MM.1S (cell line): ENCODE results near the gene SAMSN1.

Experiments
- EZH2phosphoT487 ChIP-seq: fragments of 300-600 bp; sonication (generic); IDR thresholded peaks from 2 replicates; pipeline ENCODE4 v1.6.1; 2018; ENCODE audit warnings: antibody characterized with exemption, low read length
- TF ChIP-seq, protein P1 (sequence below): fragments of 300-600 bp; sonication (generic); IDR thresholded peaks from 2 replicates; pipeline ENCODE4 v1.5.1; 2016; ENCODE audit warnings: antibody characterized with exemption, low read length, mixed read lengths

- TF ChIP-seq, protein P1, sequence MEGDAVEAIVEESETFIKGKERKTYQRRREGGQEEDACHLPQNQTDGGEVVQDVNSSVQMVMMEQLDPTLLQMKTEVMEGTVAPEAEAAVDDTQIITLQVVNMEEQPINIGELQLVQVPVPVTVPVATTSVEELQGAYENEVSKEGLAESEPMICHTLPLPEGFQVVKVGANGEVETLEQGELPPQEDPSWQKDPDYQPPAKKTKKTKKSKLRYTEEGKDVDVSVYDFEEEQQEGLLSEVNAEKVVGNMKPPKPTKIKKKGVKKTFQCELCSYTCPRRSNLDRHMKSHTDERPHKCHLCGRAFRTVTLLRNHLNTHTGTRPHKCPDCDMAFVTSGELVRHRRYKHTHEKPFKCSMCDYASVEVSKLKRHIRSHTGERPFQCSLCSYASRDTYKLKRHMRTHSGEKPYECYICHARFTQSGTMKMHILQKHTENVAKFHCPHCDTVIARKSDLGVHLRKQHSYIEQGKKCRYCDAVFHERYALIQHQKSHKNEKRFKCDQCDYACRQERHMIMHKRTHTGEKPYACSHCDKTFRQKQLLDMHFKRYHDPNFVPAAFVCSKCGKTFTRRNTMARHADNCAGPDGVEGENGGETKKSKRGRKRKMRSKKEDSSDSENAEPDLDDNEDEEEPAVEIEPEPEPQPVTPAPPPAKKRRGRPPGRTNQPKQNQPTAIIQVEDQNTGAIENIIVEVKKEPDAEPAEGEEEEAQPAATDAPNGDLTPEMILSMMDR, result no peak
- no peak for TF ChIP-seq EZH2phosphoT487
These were observed 68.3 kb downstream of the SAMSN1 start for GRCh38 chr21:14477841-14478240.
